NCI-H446 treated with DMSO at 0.1 percent for 48 hours (cell line): ENCODE data around the gene ETF1.

Experiments used
- DNase-seq: peaks from one replicate; lab custom pipeline; 2025; lab: John Stamatoyannopoulos, UW

Gene ETF1

DNA sequence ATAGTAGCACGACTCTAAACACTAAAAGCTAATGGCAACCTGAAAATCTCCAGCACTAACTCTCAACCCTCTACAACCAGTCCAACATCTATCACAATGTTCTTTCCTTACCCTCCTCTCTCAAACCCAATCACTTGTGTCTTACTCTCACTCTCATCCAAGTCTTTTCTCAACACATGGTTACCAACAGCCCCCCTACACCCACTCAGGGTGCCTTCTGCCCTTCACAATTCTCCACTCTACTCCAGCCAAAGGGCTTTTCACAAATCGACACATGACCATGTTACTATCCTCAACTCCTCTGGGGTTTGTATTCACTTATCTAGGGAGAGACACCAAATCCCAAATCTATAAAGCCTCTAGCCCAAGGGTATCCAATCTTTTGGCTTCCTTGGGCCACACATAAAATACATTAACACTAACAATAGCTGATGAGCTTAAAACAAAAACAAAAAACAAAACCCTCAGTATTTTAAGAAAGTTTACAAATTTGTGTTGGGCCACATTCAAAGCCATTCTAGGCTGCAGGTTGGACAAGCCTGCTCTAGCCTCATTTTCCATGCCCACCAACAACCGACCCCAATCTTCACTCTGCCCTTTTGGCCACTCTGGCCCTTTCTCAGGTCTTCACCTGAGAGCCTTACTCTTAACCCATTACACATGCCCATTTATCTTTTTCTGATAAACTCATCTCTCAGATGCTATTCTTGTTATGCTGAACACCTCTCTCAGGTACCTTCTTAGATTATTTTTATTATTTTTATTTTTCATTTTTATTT, 20.5 kb upstream of the ETF1 start:
- no peak for DNase-seq

GRCh38 chr5:138560971-138561370, 17.9 kb upstream of the ETF1 start:
- DNase-seq, result no peak

DNA sequence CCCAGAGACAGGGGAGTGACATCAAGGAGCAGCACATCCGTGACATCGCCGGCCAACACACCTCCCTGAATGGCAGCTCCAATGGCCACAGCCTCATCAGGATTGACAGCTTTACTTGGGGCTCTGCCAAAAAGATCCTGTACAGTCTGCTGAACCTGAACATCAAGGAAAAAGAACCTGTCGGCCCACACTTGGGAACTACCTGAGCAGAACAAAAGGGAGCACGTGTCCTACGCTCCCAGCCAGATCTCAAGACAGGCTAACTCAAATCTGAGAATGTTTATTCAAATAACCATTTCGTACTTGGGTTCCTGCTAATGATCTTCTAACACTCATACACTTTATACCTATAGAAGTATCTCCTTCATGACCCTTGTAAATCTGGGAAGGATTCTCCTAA, 16.9 kb upstream of the ETF1 start:
- no peak for DNase-seq

DNA sequence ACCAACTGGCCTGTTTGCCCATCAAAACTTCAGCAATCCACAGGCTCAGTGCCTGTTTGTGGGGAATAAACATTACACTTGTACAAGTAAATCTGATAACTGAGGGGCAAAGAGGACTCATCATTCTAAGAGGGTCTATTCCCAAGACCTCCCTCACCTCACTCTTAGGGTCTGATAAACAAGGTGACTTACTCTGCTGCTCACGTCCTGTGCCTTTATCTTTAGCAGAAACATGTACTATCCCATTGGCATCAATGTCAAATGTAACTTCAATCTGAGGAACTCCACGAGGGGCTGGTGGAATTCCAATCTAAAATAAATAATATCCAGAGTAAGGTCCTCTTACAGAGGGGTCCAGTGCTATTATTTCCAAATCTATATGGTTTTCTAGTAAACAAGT, 14.6 kb upstream of the ETF1 start:
- DNase-seq, result no peak

DNA sequence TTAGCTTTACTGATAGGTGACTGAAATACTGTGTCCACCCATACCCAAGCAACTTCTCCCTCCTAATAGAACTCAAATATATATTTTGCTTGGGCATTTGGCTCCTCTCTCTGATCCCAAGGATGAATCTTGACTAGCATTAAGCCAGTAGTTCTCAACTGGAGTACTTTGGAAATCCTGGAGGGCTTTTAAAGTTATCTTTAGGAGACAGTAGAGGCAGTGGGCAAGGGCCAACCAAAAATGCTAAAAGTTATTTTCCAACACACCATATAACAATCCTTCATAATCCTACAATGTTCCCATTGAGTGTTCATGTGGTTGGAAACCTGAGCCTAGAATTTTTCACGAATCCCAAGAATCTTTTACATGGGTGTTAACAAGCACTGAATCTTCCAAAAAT, 11.1 kb upstream of the ETF1 start:
- no peak for DNase-seq

- no peak for DNase-seq
Measured at GRCh38 chr5:138553437-138554095, 10.5 kb upstream of the ETF1 start.

DNA sequence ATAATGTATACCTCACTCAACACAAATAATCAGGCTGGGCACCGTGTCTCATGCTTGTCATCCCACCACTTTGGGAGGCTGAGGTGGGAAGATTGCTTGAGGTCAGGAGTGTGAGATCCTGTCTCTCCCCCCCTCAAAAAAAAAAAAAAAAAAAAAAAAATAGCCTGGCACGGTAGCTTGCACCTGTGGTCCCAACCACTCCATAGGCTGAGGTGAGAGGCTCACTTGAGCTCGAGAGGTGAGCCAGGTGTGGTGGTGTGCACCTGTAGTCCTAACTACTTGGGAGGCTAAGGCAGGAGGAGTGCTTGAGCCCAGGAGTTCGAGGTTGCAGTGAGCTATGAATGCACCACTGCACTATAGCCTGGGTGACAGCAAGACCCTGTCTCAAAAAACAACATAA, 9.6 kb upstream of the ETF1 start:
- no peak for DNase-seq

- DNase-seq, result no peak
Measured at GRCh38 chr5:138549414-138549813, 6.4 kb upstream of the ETF1 start.

DNA sequence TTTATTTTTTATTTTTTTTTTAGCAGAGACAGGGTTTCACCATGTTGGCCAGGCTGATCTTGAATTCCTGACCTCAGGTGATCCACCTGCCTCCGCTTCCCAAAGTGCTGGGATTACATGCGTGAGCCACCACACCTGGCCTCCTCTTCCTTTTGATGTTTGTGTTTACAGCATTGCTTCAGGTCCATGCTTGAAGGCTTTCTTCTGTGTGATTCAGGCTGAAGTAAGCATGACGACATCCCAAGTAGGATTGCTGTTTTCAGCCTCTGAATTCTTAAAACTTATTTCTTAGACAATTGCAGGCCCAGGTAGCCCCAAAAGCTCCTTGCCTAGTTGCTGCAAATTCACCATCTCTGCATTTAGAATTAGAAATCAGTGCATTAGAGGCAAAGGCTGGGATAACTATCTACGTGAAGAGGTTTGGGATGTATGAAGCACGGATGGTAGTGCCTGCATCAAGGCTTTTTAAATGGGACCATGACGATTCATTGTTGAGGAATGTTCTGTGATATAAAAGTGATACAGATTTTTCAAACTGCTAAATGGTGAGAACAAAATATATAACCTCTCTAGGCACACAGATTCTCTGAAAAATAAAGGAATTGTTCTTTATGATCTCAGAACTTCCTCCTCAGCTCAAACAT, 3.0 kb upstream of the ETF1 start:
- no peak for DNase-seq

GRCh38 chr5:138544181-138545134, 1.4 kb upstream of the ETF1 start:
- DNase-seq, result no peak

DNA sequence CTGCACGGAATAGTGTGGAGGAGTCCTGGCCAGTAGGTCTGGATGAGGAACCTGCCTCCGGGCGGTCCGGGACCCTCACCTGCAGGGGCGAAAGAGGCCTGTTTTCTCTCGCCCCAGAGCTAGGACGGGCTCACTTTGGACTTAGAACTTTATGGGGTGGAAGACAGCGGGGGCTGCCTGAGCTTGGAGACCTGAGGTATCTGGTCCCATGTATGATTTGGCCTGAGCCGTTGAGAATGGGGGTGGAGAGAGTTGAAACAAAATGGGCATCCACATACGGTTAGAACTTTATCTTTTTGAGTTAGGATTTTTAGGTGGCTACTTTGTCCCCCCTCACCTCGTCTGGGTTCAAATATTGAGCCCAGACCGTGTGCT, 681 bp upstream of the ETF1 start:
- no peak for DNase-seq

DNA sequence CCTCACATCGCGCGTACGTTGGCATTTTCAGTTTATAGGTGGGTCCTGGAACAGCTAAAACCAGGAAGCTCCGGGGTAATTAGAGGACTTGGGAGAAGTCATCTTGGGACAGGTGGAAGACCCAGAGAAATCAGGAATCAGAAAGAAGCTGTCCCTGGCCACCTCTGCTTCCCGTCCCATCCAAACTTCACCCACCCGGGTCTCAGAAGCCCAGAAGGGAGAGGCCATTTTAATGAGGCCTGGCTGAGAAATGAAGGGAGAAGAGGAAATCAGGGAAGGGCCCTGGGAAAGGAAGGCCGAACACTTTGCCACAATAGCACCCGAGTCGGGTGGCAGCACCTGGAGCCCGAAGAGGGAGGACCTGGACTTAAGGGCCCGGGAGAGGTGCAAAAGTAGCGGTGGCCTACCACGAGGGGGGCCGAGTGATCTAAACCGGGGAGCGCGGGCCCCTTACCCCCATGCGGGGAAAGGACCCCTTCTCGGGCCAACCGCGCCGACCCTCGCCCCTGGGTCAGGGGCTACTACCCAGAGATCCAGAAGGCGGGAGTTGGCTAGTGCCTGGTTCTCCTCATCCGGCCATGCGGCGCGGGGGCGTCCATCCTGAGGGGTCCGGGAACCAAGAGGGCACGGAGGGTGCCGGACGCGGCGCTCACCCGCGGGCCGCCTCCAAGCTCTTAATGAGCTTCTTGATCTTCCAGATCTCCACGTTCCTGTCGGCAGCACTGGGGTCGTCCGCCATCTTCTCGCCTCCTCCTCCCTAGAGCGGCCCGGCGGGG, 668 bp downstream of the ETF1 start:
- DNase-seq, result no peak

DNA sequence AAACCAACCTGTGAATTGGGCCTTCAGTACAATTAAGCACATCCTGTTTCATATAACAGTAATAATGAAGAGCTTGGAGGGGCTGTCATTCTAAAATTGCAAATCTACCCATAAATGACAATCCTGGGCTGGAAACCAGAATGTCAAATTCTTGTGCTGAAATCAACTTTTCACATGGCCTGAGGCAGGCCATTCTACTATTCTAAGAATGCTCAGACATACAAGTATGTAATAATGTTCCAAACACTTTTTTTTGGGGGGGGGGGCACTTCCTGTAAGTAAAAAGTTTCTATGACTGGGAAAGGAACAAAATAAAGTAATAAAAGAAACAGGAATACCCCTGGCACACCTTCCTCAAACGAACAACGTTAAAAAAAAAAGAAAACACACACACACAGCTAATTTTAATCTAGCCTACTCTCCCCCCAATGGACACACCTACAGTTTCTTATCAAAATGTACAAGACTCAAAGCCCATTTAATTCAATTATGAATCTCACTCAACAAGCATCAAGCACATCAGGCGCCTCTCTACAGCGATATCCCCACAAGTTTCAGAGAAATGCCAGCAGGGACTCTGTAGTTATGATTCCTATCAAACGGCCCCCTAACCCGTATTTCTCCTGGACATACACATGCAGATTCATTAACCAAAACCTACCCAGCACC, 1.4 kb downstream of the ETF1 start:
- no peak for DNase-seq

DNA sequence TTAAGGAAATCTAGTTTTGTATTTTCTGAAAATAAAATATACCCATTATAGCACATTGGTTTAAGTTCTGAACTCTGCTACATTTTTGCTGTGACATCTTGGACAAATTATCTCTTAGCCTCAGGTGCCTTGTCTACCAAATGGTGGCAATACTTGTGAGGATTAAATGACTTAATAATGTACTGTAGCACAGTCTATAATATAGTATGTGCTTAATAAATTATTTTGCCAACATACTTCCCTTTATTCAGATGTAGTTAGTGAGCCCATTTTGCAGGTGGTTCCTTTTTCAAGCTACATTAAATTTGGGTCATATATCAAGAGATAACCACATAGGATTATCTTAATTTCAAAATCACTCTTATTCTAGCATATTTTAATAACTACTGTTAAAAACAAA, 3.2 kb downstream of the ETF1 start:
- DNase-seq, result no peak

DNA sequence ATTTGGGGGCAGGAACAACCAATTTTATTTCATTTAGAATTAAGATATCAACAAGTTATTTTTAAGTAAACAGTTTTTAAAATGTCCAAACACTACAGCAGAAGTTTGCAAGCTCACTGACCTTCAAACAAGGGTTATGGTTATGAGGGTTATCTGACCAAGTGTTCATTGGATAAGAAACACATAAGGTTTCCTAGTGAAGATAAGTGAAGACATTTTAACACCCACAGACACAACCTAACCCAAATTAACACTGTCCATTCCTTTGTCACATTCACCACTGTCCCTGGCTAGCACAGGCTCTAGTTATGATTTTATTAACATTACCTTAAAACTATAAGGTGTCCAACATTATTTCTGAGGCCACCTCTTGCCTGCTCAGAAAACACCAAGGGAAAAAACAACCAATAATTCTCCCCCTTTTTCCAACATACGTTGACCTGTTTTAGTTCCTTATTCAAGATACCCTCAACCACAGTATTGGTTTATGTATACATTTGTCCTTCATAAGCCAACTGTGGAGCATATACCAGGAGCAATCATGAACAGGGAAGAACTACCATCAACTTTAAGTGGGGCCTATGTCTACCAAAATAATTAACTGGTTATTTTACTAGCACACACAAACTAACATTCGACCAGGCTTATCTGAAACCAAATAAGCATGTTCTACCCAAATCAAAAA, 4.0 kb downstream of the ETF1 start:
- DNase-seq, result no peak

- DNase-seq, result no peak
Measured at GRCh38 chr5:138536665-138537315, 6.2 kb downstream of the ETF1 start.

GRCh38 chr5:138536215-138536614, 6.8 kb downstream of the ETF1 start:
- no peak for DNase-seq

- no peak for DNase-seq
Measured at GRCh38 chr5:138533973-138534941, 8.8 kb downstream of the ETF1 start.

DNA sequence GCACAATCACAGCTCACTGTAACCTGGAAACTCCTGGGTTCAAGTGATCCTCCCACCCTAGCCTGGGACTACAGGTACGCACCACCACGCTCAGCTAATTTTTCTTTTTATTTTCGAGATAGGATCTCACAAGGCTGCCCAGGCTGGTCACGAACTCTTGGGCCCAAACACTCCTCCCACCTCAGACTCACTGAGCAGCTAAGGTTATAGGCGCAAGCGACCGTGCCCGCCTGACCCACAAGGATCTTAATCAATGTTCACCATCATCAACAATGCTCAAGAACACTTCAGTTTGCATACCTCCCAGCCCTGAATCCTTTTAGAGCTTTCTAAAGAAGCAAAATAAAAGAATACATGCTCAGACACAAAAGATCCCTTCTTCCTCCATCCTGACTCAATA, 13.2 kb downstream of the ETF1 start:
- no peak for DNase-seq
